NCI-H2227 treated with DMSO at 0.1 percent for 48 hours (cell line): ENCODE measurements around the gene TMEM87B.

Source experiments
- DNase-seq: peaks from one replicate; lab custom pipeline; 2025; lab: John Stamatoyannopoulos, UW

TMEM87B gene

DNA sequence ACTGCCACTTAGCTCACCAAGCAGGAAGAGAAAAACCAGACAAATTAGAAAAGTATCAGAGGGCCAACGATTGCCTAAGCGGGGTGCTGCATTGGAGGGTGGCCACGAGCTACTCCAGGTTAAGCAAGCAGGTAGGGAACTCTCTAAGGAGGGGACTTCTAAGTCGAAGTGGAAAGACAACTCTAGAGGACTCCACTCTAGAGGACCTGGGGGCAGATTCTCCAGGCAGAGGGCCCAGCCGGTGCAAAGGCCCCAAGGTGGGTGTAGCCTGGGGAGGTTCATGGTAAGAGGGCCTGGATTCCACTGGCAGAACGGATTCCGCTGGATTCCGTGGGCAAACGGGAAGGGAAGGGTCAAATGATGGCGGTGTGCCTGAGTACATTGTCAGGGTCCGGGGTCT lies 95.8 kb downstream of the TMEM87B start:
- no peak for DNase-seq

DNA sequence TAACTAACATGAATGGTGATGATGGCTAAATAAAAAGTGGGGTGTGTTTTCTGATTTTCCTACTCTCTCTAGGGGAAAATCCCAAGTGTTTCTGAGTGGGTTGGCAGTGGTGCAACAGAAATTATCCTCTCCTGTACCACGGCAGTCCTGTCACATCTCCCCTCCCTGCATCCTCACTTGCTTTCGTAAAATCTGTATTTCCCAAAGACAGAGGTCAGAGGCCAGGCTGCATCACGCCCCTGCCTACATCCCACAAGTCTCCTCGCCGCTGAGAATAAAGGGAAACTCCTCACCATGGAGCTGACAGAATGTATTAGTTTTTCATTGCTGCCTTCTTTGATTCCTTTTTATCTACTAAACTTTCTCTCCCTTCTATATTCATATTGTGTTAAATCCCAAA lies 96.2 kb downstream of the TMEM87B start:
- no peak for DNase-seq

DNA sequence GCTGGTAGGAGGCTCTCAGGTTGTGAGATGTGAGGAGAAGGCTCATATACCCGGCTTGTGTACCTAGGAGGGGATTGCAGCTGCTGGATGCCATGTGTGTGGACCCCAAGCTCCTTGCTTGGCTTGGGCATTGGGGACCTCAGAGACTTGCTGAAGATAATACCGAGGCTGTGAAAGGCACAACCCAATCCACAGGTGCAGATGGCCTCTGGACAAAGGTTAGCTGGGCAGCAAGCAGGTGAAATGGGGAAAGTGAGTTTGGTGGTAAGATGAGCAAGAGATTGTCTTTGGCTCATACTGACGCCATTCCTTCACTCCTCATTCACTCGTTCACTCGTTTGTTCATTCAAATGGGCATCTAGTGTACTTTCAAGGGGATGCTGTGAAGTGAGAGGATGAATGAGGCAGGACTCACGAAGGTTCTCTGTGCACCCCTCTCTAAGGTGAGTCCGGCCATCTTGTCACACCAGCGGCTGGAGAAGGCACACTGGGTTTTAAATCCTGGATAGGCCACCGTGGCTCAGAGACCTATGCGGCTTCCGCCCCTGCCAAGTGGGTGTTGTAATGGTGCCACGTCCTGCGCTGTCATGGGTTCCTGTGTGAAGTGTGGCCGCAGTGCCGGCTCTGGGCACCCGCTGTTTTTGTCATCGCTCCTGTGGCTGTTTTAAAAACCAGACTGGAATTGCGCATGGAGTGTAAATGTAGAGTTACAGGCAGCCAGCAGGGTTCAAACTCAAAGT lies 96.8 kb downstream of the TMEM87B start:
- DNase-seq = no peak

DNA sequence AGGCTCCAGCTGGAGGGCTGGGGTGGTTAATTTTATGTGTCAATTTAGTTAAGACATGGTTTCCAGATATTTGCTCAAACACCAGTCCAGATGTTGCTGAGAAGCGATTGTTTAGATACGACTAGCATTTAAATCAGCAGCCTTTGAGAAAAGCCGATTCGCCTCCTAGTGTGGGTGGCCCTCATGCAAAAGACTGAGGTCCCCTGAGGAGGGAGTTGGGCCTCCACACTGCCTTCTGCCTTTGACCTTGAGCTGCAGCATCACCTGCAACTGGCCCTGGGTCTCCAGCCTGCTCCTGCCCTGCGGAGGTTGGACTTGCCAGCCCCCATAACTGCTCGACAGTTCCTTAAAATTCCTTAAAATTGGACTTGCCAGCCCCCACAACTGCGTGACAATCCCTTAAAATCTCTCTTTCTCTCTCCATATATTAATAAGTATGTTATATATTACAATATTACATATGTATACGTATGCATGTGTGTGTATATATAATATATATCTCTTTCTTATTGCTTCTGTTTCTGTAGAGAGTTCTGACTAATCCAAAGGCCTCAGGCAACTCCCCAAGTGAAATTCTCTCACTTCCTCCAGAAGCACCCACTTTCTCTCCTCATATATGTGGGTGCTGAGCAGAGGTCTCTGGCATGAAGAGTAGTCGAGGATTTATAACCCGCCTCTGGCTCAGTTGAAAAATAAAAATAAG lies 97.6 kb downstream of the TMEM87B start:
- no peak for DNase-seq

DNA sequence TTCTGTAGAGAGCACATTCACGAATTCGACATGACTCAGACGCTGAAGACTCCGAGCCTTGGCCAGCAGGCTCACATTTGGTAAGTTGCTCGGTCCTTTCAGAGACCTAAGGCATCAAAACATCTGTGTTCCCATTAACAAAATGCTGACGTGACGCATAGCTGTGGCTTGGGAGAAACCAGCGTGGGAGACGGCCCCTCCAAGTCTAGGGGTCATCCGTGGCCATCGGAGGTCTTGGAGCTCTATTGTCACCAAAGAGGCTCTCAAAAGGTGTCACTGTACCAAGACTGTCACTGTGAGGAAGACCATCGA lies 98.1 kb downstream of the TMEM87B start:
- no peak for DNase-seq

DNA sequence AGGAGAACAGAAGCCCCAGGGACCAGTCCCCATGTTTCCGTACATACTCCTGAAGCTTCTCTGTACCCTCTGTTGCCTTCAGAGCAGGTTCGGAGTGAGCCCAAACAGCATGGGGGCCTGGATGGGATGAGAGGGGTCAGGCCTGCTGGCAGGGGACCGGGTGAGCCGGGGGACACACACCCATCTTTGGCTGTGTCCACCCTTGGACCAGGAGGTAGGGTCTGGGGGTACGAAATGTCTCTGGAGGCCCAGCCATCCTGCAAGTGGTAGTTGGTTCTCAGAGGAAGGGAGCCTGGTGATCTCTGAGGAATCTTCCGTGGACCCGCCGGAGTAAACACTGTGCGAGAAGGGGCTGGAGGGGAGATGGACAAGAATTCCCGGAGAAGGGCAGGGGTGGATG lies 98.4 kb downstream of the TMEM87B start:
- DNase-seq = no peak

DNA sequence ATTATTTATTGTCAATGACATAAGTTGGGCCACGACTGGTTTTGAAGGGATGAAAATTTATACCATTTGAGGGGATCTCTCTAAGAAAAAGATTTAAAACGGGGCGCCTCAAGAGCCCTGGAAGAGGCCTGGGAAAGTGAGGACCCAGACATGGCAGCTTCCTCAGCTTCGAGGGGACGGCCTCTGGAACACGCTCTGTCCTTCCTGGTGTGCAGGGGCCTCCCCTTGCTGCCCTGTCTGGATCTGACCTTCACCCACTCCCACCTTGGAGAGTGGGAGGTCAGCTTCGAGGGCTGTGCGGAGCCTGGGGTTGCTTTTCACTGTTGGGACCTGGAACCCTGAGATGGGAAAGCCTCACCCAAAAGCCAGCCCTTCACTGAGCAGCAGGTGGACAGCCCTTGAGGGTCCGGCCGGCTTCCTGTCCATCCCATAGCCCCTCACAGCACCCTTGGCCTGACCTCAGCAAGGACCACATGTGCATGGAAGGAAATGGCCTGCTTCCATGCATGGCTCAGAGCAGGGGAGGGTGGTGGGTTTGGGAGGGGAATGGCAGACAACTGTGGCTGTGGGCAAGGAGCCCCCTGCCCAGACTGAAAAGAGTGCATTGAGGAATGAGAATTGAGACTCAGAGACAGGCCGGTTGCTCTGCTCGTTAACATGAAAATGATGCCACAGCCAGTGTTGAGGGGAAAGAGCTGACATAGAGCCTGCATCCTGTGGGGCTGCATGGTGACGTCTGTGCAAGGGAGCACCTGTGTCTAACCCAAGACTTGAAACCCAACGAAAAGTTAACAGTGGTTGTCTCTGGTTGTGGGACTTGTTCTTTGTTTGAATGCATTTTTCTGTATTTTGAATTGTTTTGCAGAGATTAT lies 99.4 kb downstream of the TMEM87B start:
- DNase-seq = no peak

DNA sequence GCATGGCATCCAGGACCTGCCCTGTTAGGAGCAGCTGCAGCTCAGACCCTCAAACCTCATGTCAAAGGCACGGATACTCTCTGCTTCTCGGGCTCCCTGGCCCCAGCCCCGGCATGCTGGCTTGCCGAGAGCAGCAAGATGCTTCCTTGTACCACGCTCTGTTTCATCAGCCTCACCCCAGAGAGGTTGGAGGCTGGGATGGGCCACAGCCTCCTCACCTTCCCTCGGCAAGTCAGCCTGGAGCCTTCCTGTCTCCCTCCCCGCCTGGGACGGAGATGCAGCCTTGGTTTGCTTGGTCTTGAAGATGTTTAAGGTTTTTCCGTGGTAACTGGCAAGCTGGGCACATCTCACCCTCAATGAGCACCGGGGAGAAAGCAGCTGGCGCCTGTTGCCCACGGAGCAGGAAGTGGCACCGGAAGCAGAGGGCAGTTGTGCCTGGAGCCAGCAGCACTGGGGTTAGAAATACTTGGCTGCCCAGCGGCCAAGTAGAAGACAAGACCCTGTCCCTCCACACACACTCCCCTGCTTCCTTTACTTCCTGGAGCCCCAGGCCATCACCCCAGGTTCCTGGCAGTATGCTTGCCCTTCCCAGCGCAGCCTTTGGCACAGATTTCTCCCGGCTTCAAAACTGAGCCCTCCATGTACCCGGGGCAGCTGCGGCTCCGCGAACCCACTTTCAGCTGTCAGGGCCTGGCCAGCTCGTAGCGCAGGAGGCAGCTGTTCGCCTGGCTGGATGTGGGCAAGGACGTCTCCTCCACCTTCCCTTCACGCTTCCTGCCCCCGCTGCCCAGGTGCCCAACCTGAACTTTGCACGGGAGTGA lies 100.5 kb downstream of the TMEM87B start:
- no peak for DNase-seq

DNA sequence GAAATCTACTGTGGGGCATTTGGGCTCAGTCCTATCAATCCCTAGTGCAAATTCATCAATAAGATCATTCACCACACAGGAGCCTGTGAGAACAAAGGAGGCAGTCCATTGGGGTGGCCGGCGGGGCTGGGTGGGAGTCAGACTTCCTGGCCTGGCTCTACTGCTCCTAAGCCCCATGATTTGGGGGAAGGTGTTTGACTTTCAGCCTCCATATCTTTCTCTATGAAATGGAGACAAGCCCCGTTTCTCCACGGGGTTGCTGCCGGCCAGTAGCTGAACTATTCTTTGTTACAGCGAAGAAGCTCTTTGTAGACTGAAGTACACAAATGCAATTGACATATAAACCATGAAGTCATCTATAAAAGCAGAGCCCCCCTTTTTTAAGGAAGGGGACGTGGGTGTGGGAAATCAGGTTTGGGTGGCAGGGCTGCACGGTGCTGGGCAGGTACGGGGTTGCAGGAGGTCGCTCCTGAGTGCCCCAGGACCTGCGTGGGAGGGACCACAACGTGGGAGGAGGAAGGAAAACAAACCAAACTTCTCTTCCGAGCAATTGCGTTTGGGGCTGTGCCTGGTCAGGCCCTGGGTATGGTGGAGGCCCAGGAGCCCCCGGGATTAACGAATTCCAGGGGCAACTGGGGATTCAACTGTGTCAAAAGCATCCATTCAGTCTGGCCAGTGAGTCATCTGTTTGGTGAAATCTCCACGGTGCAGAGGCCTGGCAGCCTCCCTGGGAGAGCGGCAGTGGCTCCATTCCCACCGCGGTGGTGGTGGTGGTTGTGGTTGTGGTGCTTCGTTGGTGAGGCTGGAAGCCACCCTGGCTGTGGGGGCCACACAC lies 101.3 kb downstream of the TMEM87B start:
- DNase-seq = no peak

DNA sequence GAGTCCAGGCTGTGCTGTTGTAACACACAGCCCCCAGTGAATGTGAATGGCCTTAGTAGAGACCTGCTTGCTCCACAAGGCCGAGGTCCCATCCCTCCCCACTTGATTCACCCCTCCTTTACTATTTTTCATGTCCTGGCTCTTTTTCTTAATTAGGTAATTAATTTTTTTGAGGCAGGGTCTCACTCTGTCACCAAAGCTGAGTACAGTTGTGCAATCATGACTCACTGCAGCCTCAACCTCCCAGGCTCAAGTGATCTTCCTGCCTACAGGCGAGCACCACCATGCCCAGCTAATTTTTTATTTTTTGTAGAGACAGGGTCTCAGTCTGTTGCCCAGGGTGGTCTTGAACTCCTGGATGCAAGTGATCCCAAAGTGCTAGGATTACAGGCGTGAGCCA lies 102.4 kb downstream of the TMEM87B start:
- DNase-seq = no peak

DNA sequence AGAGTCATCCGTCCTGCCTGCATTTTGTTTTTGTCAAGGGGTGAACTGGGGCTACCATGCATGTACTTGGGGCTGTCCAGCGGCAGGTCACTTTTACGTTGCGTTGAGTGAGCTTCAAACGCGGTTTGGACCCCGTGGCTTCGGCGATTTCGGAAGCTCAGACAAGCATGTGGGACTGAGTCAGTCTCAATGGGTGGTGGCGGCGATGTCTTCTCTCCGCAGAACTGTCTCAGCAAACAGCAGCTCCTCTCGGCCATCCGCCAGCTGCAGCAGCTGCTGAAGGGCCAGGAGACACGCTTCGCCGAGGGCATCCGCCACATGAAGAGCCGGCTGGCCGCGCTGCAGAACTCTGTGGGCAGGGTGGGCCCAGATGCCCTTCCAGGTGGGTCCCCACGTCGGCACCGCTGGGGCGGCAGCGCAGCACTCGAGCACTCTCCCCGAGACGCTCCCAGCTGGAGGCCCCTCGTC lies 104.4 kb downstream of the TMEM87B start:
- no peak for DNase-seq

DNA sequence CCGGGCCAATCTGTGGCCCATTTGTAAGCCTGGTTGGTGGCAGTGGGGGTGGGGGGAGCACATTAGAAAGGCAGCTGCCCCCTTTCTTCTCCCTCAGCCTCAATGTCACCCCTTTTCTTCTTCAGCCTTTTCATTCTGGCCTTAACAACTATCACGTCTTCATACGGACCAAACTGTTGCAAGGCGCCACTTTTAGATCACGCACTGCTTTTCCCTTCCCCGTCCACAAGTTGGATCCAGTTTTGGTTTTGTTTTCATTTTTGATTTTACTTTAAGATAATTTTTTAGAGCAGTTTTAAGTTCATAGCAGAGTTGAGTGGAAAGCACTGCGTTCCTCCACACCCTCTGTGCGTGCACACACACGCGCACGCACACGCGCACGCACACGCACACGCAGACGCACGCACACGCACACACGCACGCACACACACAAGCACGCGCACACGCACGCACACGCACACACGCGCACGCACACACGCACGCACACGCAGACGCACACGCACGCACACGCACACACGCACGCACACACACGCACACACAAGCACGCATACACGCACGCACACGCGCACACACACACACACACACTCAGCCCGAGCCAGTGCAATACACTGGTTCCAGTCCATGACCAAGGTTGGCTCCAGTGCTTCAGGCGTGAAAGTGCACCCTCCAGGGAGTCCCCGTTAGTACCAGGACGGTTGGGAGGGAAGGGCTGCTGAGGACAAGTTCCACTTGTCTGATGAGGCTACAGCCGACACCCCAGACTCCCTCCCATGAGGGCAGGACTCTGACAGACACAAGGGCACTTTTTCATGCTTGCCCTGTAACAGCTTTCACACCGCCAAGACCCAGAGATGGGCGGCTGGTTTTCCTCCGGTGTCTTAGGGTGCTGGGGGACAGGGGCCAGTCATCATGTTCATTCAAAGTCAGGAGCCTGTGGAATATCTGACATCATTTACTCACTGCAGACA lies 105.5 kb downstream of the TMEM87B start:
- DNase-seq = no peak

DNA sequence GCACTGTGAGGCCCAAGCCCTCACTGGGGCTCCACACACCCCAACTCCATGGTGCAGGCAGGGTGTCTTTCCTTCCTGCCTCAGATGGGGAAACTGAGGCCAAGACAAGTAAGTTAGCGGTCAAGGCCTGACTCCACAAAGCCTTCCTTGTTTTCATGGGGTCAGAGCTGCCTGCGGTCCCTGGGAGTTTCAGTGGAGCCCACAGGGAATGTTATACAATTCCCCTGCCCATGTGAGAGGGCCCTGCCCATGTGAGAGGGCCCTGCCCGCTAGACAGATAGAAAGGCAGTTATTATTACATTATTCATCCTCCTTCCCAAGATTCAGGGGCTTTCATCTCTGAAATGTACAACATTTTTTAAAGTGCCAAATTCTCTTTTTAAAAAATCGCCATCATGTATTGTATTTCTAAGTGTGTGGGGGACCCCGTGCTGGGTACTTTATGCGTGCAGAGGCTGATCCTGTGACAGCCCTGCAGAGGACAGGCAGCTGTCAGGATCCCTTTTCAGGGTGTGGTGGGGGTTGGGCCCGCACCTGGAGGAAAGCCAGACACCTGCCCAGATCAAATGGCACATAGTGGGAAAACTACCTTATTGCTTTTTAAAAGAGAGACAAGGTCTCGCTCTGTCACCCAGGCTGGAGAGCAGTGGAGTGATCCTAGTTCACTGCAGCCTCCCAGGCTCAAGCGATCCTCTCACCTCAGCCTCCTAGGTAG lies 106.5 kb downstream of the TMEM87B start:
- no peak for DNase-seq

DNA sequence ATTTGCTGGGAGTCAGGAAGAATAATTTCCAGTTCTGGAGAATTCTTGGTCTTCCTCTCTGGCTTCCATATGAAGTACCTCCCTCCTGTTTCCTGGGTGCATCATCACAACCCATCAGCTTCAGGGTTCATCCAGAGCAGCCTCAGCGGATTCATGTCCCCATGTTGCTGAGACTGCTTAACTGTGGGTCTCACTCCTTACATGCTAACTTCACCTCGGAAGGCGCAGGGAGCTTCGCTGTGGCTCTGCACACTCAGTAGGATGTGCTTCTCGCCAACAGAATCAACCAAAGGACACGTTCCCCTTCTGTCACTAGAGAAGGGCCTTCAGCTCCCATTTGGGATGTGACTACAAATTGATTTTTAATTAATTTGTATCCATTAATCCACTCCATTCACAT lies 107.3 kb downstream of the TMEM87B start:
- no peak for DNase-seq

DNA sequence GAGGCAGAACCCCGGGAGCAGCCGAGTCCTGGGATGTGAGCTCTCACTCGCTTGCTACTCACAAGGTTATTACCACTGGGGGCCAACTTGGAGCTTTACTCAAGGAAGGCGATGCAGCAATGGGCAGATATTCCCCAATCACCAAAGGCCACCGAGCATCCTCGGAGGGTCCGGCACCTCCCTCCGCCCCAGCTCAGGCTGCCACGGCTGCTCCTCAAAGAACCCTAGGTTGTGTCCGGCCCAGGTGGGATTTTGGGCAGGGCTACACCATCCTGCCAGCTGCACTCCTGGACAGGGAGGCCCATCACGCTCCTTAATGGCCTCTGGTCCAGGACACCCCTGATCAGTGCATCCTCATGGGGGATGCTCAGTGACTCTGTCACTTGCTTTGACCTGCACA lies 107.9 kb downstream of the TMEM87B start:
- no peak for DNase-seq

DNA sequence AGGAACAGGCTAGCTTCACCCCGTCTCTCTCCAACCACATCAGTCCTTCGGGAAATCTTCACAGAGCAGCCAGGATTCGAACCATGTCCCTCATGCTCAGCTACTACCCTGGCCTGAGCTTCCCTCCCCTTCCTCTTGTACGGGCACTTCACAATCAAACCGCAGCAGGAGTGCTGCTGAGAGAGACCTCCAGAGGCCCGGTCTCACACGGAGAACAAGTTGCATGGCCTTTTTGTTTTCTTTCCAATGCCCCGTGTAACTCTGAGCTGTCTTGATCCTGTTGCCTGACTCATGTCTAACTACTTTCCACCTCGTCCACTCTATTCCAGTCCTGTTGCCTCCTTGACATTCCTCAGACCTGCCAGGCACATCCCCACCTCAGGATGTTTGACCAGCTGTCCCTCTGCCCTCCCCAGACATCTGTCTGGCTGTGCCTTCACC lies 108.5 kb downstream of the TMEM87B start:
- no peak for DNase-seq

DNA sequence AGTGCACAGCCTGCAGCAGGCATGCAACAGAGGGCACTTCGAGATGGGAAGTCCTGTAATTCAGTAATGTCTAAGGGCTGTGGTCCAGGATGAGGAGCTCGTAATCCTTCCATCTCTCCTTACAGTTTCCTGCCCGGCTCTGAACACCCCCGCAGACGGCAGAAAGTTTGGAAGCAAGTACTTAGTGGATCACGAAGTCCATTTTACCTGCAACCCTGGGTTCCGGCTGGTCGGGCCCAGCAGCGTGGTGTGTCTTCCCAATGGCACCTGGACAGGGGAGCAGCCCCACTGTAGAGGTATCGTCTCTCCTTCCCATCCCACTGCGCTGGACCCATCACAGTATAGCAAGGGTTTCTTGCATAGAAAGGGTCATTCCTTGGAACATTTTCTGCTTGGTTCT lies 109.8 kb downstream of the TMEM87B start:
- no peak for DNase-seq

DNA sequence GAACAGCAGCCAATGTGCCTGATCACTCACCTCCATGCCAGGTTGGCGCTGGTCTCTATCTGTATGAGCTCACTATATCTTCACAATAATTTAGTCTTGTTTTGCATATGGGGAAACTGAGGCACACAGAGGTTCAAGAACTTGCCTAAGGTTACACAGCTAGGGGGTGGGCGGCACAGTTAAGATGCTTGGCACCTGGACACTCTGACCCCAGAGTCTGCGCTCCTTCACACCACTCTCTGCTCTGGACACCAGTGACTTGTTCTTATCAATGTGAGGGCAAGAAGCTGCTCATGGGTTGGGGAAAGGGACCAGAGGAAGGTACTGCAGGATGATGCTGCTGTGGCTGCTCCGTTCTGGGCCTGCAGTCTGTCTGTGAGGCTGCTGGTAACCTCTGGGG lies 110.2 kb downstream of the TMEM87B start:
- DNase-seq = no peak

DNA sequence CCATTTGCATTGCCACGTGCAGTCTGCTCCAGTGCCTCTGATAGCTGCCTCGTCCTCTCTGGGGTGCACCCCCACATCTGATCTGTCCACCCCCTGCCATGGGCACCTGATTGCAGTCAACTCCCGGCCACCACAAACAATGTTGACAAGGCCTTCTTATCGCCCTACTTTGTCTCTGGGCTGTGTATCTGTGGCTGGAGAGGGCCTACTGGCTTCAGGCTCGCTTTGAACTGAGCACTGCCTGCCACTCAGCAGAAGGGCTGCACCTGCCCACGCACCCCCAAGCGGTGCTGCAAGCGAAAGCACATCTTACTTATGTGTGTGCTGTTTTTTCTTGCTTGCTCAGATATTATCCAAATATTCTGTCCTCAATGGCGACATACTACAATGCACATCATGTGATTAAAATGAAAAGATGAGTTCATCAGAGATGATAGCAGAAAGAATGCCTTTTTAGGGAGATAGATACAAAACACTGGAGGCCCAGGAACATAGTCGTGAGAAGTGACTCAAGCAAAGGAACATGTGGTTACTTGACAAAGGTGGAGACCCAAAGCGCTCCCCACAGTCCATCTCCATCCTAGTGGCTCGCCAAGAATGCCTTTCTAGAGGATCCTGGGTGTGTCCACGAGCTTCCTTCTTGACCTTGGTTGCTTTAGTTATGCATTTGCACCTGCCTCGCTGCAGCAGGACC lies 111.9 kb downstream of the TMEM87B start:
- DNase-seq = no peak
